Measurements from ENCODE around the gene RBM20. TPM values are rescaled to one million over a fixed set of nuclear protein-coding genes. Genes with fewer than 3 reads are reported as not detected.

RBM20 gene
- total RNA-seq, 1 donor from 2014 or later = 0.32 TPM

DNA sequence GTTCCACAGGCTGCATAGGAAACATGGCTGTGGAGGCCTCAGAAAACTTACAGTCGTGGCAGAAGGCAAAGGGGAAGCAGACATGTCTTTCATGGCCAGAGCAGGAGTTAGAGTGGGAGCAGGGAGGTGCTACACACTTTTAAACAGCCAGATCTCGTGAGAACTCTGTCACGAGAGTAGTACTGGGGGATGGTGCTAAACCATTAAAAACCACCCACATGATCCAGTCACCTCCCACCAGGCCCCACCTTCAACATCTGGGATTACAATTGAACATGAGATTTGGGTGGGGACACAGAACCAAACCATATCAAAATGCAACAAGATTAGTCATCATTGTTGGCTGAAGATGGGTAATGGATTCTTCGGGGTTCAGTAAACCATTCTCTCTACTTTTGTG is 162.2 kb downstream of the RBM20 start:
- no peaks in the 10 kb centered on the region for H3K36me3 Mint-ChIP-seq

DNA sequence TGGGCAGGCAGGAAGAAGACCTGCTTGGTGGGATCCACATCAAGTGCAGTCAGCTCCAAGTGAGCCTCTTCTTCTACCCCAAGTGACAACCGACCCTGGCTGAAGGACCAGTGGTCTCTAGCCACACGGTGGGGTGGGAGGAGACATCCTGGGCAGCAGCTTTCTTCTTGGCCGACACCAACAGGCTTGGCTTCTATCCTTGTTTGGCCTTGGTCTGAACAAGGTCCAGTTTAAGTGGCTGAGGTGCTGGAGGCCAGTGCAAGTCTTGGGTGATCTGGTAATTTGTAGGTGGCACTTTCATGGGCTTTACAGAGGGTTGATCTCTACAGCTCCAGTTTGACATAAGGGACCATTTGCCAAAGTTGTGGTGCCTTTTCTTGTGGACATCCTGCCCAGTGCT is 164.0 kb downstream of the RBM20 start:
- Mint-ChIP-seq H3K4me3 (no peak overlapping the region), H3K9me3 (no peaks in the 10 kb centered on the region), H3K4me1 (peaks cover 18% of the 10 kb centered on the region), H3K36me3 (no peaks in the 10 kb centered on the region), H3K27ac (no peak overlapping the region), H3K27me3 (ENCODE audit: insufficient read depth, low read depth) (peaks cover 2% of the 10 kb centered on the region)
- no peaks in the 10 kb centered on the region for H3K4me1 ChIP-seq
- H3K79me2 ChIP-seq (ENCODE audit: low read depth) = no peaks in the 10 kb centered on the region
- no peak overlapping the region for H2AFZ ChIP-seq (replicated peaks)
- no peak overlapping the region for H3K4me2 ChIP-seq
- H3K36me3 ChIP-seq = no peaks in the 10 kb centered on the region
- H4K20me1 ChIP-seq (ENCODE audit: low read depth) = no peaks in the 10 kb centered on the region
- no peak overlapping the region for H3K27ac ChIP-seq
- H3K9ac ChIP-seq = no peak overlapping the region
- no peaks in the 10 kb centered on the region for H3K9me3 ChIP-seq (ENCODE audit: low read depth)
- no peak overlapping the region for H3K4me3 ChIP-seq
- no peaks in the 10 kb centered on the region for H3F3A ChIP-seq (ENCODE audit: low read depth)
- TF ChIP-seq CTCF (IDR thresholded peaks at IDR 0.05) (no peak), EZH2phosphoT487 (IDR thresholded peaks at IDR 0.05) (no peak), EZH2 (IDR thresholded peaks at IDR 0.05) (no peak)
- no peak for DNase-seq (ENCODE audit: low spot score)
- no peaks in the 10 kb centered on the region for H3K27me3 ChIP-seq

More for the DNA sequence above, 162.2 kb downstream of the RBM20 start:
- no peaks in the 10 kb centered on the region for H3K9me3 ChIP-seq (ENCODE audit: low read depth)
- H3K36me3 ChIP-seq = no peaks in the 10 kb centered on the region
- no peak overlapping the region for H2AFZ ChIP-seq (replicated peaks)
- no peak overlapping the region for H3K27ac ChIP-seq
- Mint-ChIP-seq H3K27me3 (ENCODE audit: insufficient read depth, low read depth) (peaks cover 4% of the 10 kb centered on the region), H3K27ac (no peak overlapping the region), H3K4me1 (peaks cover 9% of the 10 kb centered on the region), H3K9me3 (no peaks in the 10 kb centered on the region), H3K4me3 (no peak overlapping the region)
- DNase-seq (ENCODE audit: low spot score) = no peak
- no peaks in the 10 kb centered on the region for H3F3A ChIP-seq (ENCODE audit: low read depth)
- H3K27me3 ChIP-seq = no peaks in the 10 kb centered on the region
- TF ChIP-seq CTCF (IDR thresholded peaks at IDR 0.05) (no peak), EZH2 (IDR thresholded peaks at IDR 0.05) (no peak), EZH2phosphoT487 (IDR thresholded peaks at IDR 0.05) (no peak)
- H3K4me1 ChIP-seq = no peaks in the 10 kb centered on the region
- H4K20me1 ChIP-seq (ENCODE audit: low read depth) = no peaks in the 10 kb centered on the region
- no peak overlapping the region for H3K4me2 ChIP-seq
- no peak overlapping the region for H3K9ac ChIP-seq
- H3K4me3 ChIP-seq = no peak overlapping the region
- no peaks in the 10 kb centered on the region for H3K79me2 ChIP-seq (ENCODE audit: low read depth)

DNA sequence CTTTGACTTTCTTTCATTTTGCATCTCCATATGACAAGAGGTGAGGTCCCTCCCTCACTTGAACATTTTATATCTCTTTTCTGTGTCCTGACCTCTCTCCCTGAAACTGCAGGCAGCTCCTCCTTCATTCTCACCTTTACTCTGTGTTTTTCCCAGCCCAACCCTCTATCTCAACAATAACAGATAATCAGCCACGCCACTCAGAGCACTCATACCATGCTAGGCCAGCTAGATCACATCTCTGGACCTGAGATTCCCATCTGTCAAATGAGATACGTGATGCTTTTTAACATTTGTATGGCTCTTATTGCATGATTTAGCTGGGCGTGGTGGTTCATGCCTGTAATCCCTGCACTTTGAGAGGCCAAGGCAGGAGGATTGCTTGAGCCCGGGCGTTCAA is 164.5 kb downstream of the RBM20 start:
- peaks cover 2% of the 10 kb centered on the region for H3K27me3 Mint-ChIP-seq (ENCODE audit: insufficient read depth, low read depth)
- H3K36me3 ChIP-seq = no peaks in the 10 kb centered on the region
- H3K27ac Mint-ChIP-seq = no peak overlapping the region
- H3K4me1 Mint-ChIP-seq = peaks cover 18% of the 10 kb centered on the region
- TF ChIP-seq EZH2 (IDR thresholded peaks at IDR 0.05) (no peak), CTCF (IDR thresholded peaks at IDR 0.05) (no peak), EZH2phosphoT487 (IDR thresholded peaks at IDR 0.05) (no peak)
- DNase-seq (ENCODE audit: low spot score) = no peak
- H3F3A ChIP-seq (ENCODE audit: low read depth) = no peaks in the 10 kb centered on the region
- H3K9me3 ChIP-seq (ENCODE audit: low read depth) = no peaks in the 10 kb centered on the region
- no peak overlapping the region for H3K4me2 ChIP-seq
- H4K20me1 ChIP-seq (ENCODE audit: low read depth) = no peaks in the 10 kb centered on the region
- no peak overlapping the region for H3K4me3 Mint-ChIP-seq
- H3K9ac ChIP-seq = no peak overlapping the region
- H2AFZ ChIP-seq (replicated peaks) = no peak overlapping the region
- H3K27me3 ChIP-seq = no peaks in the 10 kb centered on the region
- no peak overlapping the region for H3K4me3 ChIP-seq
- no peaks in the 10 kb centered on the region for H3K4me1 ChIP-seq
- no peak overlapping the region for H3K27ac ChIP-seq
- H3K79me2 ChIP-seq (ENCODE audit: low read depth) = no peaks in the 10 kb centered on the region
- H3K9me3 Mint-ChIP-seq = no peaks in the 10 kb centered on the region
- no peaks in the 10 kb centered on the region for H3K36me3 Mint-ChIP-seq

All from neural progenitor cell (in vitro differentiated cells).